ENCODE measurements around the gene CCDC187. TPM values are rescaled to one million over a fixed set of nuclear protein-coding genes. Genes with fewer than 3 reads are reported as not detected.

Gene CCDC187
- total and polyA plus RNA-seq, 2 of the 4 experiments (the other 2 are of a cell fraction) = not detected

DNA sequence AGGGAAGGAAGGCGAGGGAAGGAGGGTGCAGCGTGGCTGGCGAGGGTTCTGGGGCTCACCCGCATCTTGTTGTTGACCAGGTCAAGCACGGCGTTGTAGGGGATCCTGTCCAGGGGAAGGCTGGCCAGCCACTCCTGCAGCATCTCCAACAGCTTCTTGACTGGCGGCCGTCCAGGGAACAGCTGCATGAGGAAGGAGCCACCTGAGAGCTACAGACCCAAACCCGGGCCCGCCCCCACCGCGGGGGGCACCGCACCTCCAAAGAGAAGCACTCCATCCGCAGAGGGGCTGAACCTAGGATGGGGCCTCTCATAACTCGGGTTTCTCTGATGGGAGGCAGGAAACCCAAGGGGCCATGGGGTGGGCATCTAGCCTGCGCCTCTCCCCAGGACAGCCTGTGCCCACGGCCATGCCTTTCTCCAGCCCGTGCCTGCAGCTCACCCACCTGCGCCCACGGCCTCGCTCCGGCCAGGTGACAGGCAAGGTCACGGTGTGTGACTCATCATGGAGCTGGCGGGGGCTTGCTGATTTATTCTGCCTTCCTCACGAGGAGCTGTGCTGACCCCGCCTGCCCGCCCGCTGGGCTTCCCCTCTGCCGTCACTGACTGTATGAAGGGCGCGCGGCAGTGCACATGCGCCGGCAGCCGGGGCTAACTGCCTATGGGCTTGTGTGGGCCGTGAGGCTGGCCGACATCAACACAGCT is 87.2 kb downstream of the CCDC187 start:
- no peak overlapping the region for H3K56ac ChIP-seq (ENCODE audit: extremely low read depth, insufficient read depth, low read length)
- no peak overlapping the region for H4K8ac ChIP-seq (ENCODE audit: low read depth in 2 of 2, low read length in 2 of 2)
- BruUV-seq (replicated peaks) = no TSS peak
- no peaks in the 10 kb centered on the region for H3K4me1 ChIP-seq (ENCODE audit: control insufficient read depth, insufficient read depth, low read length)
- dilution Hi-C loops (cut with HindIII; ENCODE audit: low sequenced_read_pairs, unreplicated experiment) (no loop called here), in situ Hi-C loops (cut with MboI; ENCODE audit: low sequenced_read_pairs) (no loop called here), intact Hi-C loops (cut with micrococcal nuclease) (no loop called here)
- DNase-seq (no peak), ATAC-seq (ENCODE audit: low read depth) (no peak)
- H4K5ac ChIP-seq (ENCODE audit: low read depth, low read length) = no peak overlapping the region
- no peak overlapping the region for H2BK120ac ChIP-seq (ENCODE audit: low read depth, low read length)
- H2BK15ac ChIP-seq (ENCODE audit: low read depth, low read length) = no peak overlapping the region
- no peak overlapping the region for H3K27ac ChIP-seq (ENCODE audit: insufficient read depth, low read length)
- no peak overlapping the region for H2AFZ ChIP-seq (replicated peaks; ENCODE audit: low read length, poor library complexity)
- H4K20me1 ChIP-seq (ENCODE audit: insufficient read depth, low read length) = peaks cover 18% of the 10 kb centered on the region
- no peak overlapping the region for H3K4me2 ChIP-seq (ENCODE audit: low read depth, low read length)
- 87% methylated on average over 22 of the region's 37 CpGs; no CpG with 5 or more reads in 1 of the 2 experiments for WGBS, 2 experiments (ENCODE audit: extremely low coverage in 2 of 2, insufficient read length in 1 of 2)
- H3K9me3 ChIP-seq (ENCODE audit: control insufficient read depth, insufficient read depth, low read length) = 0 out of 2 replicates have a peak, but pooled peaks cover 3% of the 10 kb centered on the region
- POLR2A ChIA-PET (ENCODE audit: unreplicated experiment) = no interaction called here
- H3K27me3 ChIP-seq (ENCODE audit: control insufficient read depth, insufficient read depth, low read length) = no peaks in the 10 kb centered on the region
- no peak overlapping the region for H2BK5ac ChIP-seq (ENCODE audit: low read depth, low read length, poor library complexity, severe bottlenecking)
- no peak overlapping the region for H4K91ac ChIP-seq (ENCODE audit: insufficient read depth, low read depth, low read length)
- no peak for TF ChIP-seq RFX5 (IDR thresholded peaks at IDR 0.05; ENCODE audit: low read depth, low read length)
- no peak for TF ChIP-seq MAZ (IDR thresholded peaks at IDR 0.05; ENCODE audit: borderline replicate concordance, low read depth, low read length)
- no peak for TF ChIP-seq BHLHE40 (IDR thresholded peaks at IDR 0.05; ENCODE audit: low read depth, low read length)
- no peak for TF ChIP-seq MXI1 (IDR thresholded peaks at IDR 0.05; ENCODE audit: borderline replicate concordance, low read depth, low read length)
- no peak for TF ChIP-seq SMC3 (IDR thresholded peaks at IDR 0.05; ENCODE audit: low read depth, low read length)
- TF ChIP-seq, protein P1, sequence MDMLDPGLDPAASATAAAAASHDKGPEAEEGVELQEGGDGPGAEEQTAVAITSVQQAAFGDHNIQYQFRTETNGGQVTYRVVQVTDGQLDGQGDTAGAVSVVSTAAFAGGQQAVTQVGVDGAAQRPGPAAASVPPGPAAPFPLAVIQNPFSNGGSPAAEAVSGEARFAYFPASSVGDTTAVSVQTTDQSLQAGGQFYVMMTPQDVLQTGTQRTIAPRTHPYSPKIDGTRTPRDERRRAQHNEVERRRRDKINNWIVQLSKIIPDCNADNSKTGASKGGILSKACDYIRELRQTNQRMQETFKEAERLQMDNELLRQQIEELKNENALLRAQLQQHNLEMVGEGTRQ (IDR thresholded peaks at IDR 0.05; ENCODE audit: low read depth, low read length) = no peak
- TF ChIP-seq, protein P2, sequence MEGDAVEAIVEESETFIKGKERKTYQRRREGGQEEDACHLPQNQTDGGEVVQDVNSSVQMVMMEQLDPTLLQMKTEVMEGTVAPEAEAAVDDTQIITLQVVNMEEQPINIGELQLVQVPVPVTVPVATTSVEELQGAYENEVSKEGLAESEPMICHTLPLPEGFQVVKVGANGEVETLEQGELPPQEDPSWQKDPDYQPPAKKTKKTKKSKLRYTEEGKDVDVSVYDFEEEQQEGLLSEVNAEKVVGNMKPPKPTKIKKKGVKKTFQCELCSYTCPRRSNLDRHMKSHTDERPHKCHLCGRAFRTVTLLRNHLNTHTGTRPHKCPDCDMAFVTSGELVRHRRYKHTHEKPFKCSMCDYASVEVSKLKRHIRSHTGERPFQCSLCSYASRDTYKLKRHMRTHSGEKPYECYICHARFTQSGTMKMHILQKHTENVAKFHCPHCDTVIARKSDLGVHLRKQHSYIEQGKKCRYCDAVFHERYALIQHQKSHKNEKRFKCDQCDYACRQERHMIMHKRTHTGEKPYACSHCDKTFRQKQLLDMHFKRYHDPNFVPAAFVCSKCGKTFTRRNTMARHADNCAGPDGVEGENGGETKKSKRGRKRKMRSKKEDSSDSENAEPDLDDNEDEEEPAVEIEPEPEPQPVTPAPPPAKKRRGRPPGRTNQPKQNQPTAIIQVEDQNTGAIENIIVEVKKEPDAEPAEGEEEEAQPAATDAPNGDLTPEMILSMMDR (conservative IDR thresholded peaks at IDR 0.05; ENCODE audit: low read depth, low read length) = no peak
- no peak for TF ChIP-seq FOS (IDR thresholded peaks at IDR 0.05; ENCODE audit: low read depth, low read length)
- TF ChIP-seq MAFK (IDR thresholded peaks at IDR 0.05; ENCODE audit: low read depth, low read length) = no peak
- TF ChIP-seq CEBPB (IDR thresholded peaks at IDR 0.05; ENCODE audit: low read depth, low read length) = no peak
- H3K4ac ChIP-seq (ENCODE audit: low read depth, low read length) = no peak overlapping the region
- peaks cover 0 to 5% of the 10 kb centered on the region in 2 experiments; a peak in 1 of 4 replicates for H3K79me1 ChIP-seq (ENCODE audit: low read depth in 1 of 2, low read length in 2 of 2)
- CTCF ChIA-PET = no interaction called here
- H3K14ac ChIP-seq (replicated peaks; ENCODE audit: low read depth, low read length) = no peak overlapping the region
- no peak overlapping the region for H3K4me3 ChIP-seq (ENCODE audit: insufficient read depth, low read depth, low read length)
- H3K23ac ChIP-seq (ENCODE audit: low read depth, low read length) = no peak overlapping the region
- peaks cover 8% of the 10 kb centered on the region; the same call in 1 of the 2 replicates for H3K9me1 ChIP-seq (ENCODE audit: insufficient read depth, low read length)
- no peak overlapping the region for H3K9ac ChIP-seq (ENCODE audit: low read depth, low read length)
- no peak overlapping the region for H2BK20ac ChIP-seq (ENCODE audit: low read depth, low read length)
- no peak overlapping the region for H2AK5ac ChIP-seq (ENCODE audit: low read depth, low read length)
- peaks cover 17% of the 10 kb centered on the region for H3K36me3 ChIP-seq (ENCODE audit: control insufficient read depth, insufficient read depth, low read length)
- H2AK9ac ChIP-seq (replicated peaks; ENCODE audit: low read depth, low read length, poor library complexity) = no peak overlapping the region
- H3K18ac ChIP-seq (ENCODE audit: low read depth, low read length) = no peak overlapping the region
